Mesendoderm (in vitro differentiated cells): ENCODE results near the gene EPB41L2.

Experiments used
- DNase-seq: peaks from one replicate; pipeline ENCODE4 v3.0.0; 2013
- H2AK5ac ChIP-seq: 2 replicates; pipeline ENCODE4 v1.6.1; 2013; ENCODE audit warnings: low read length, inconsistent platforms
- H2BK120ac ChIP-seq: 2 replicates; pipeline ENCODE4 v1.6.1; 2013; ENCODE audit warnings: low read depth, mild to moderate bottlenecking, low read length, moderate library complexity, mixed read lengths
- H2BK15ac ChIP-seq: replicated peaks from 2 replicates; pipeline ENCODE4 v1.6.1; 2013; ENCODE audit warnings: low read depth, mild to moderate bottlenecking, moderate library complexity
- H2BK5ac ChIP-seq: 2 replicates; pipeline ENCODE4 v1.6.1; 2013; ENCODE audit warnings: low read length, inconsistent platforms
- H3K18ac ChIP-seq: 2 replicates; pipeline ENCODE4 v1.6.1; 2013; ENCODE audit warnings: mild to moderate bottlenecking, low read length, mixed read lengths
- H3K23ac ChIP-seq: one replicate; pipeline ENCODE4 v1.6.1; 2013; ENCODE audit warnings: low read length
- H3K27ac ChIP-seq: 2 replicates; pipeline ENCODE4 v1.5.1; 2013; ENCODE audit warnings: low read depth, mild to moderate bottlenecking, inconsistent platforms, low read length, moderate library complexity
- H3K27me3 ChIP-seq: 2 replicates; pipeline ENCODE4 v1.6.1; 2013; ENCODE audit warnings: low read length, control low read depth, mild to moderate bottlenecking, inconsistent platforms; ENCODE audit not compliant: insufficient read depth, poor library complexity
- H3K36me3 ChIP-seq: 2 replicates; pipeline ENCODE4 v1.6.1; 2013; ENCODE audit warnings: low read length, inconsistent platforms; ENCODE audit not compliant: control insufficient read depth, insufficient read depth
- H3K4ac ChIP-seq: one replicate; pipeline ENCODE4 v1.6.1; 2013; ENCODE audit warnings: low read depth, mild to moderate bottlenecking, low read length, moderate library complexity
- H3K4me1 ChIP-seq: 2 replicates; pipeline ENCODE4 v1.6.1; 2013; ENCODE audit warnings: low read depth, low read length, inconsistent platforms; ENCODE audit not compliant: control insufficient read depth
- H3K4me2 ChIP-seq: 2 replicates; pipeline ENCODE4 v1.6.1; 2013; ENCODE audit warnings: low read length
- H3K4me3 ChIP-seq: 2 replicates; pipeline ENCODE4 v1.5.1; 2013; ENCODE audit warnings: mild to moderate bottlenecking, low read length
- H3K56ac ChIP-seq: one replicate; pipeline ENCODE4 v1.6.1; 2013; ENCODE audit warnings: low read length
- H3K79me1 ChIP-seq: 2 replicates; pipeline ENCODE4 v1.6.1; 2013; ENCODE audit warnings: low read length, inconsistent platforms
- H3K79me2 ChIP-seq: 2 replicates; pipeline ENCODE4 v1.6.1; 2013; ENCODE audit warnings: mild to moderate bottlenecking, low read length; ENCODE audit not compliant: control insufficient read depth, insufficient read depth
- H3K9ac ChIP-seq: 2 replicates; pipeline ENCODE4 v1.6.1; 2013; ENCODE audit warnings: low read length, inconsistent platforms
- H4K5ac ChIP-seq: one replicate; pipeline ENCODE4 v1.6.1; 2013; ENCODE audit warnings: low read length
- H4K8ac ChIP-seq: one replicate; pipeline ENCODE4 v1.6.1; 2013; ENCODE audit warnings: low read depth, mild to moderate bottlenecking, control low read depth, low read length, moderate library complexity
- WGBS: extraction: QIAGEN DNeasy Blood & Tissue Kit; methylation state at CpG from one replicate; pipeline ENCODE4 v1.1.7; 2013; ENCODE audit warnings: low lambda C conversion rate, missing lambda C conversion rate; ENCODE audit not compliant: insufficient coverage; ENCODE audit errors: extremely low coverage; 5-methylcytosine and 5-hydroxymethylcytosine counted together

The EPB41L2 gene

DNA sequence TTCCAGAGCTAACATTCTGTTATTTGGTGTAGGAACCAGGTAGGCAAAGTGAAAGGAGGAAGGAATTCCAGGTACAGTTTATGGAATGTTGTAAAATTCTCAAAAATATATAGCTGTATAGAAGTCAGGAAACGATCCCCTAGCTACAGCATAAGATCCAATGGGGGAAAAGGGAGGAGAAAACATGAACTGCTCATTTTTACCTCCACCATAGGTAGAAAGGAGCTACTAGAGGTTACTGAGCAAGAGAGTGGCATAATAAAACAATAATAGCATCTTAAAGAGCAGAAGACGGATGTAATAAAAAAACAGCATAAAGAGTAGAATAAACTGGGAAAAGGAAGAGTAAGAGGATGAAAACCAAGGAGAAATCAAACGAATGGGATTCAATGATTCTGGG, 26.9 kb downstream of the EPB41L2 start:
- Histone ChIP-seq H3K56ac (no peak overlapping the region), H3K4ac (no peak overlapping the region), H4K5ac (no peak overlapping the region), H3K27ac (no peak overlapping the region), H3K4me2 (no peak overlapping the region), H4K8ac (no peak overlapping the region), H3K9ac (no peak overlapping the region), H2BK15ac (no peak overlapping the region), H3K4me1 (no peaks in the 10 kb centered on the region), H3K4me3 (no peak overlapping the region), H2BK120ac (no peak overlapping the region), H3K27me3 (no peaks in the 10 kb centered on the region), H3K18ac (no peak overlapping the region), H3K79me1 (peaks cover 7% of the 10 kb centered on the region), H3K23ac (no peak overlapping the region), H3K36me3 (no peaks in the 10 kb centered on the region), H2BK5ac (no peak overlapping the region), H2AK5ac (no peak overlapping the region), H3K79me2 (peaks cover 15% of the 10 kb centered on the region)
- DNase-seq = no peak
- no CpG with 5 or more reads among the region's 3 CpGs for WGBS

DNA sequence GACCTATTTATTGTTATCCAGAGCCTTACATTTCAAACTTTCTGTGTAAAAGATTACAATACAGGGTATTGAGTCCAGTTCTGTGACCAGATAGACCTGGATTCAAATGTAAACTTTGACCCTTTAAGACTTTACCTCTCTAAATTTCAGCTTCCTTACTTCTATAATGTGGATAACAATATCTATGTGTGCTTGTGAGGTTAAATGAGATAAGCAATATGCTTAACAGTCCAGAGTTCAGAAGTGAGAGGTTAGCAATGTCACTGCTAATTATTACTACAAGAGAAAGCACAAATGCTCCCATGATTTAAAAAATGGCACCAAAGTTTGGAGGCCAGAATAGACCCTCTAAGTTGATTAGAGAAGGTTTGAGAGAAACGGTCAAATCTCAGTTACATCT, 27.5 kb downstream of the EPB41L2 start:
- DNase-seq = no peak
- Histone ChIP-seq H2BK15ac (no peak overlapping the region), H3K4me3 (no peak overlapping the region), H4K5ac (no peak overlapping the region), H3K27ac (no peak overlapping the region), H3K56ac (no peak overlapping the region), H2BK5ac (no peak overlapping the region), H3K4ac (no peak overlapping the region), H3K27me3 (no peaks in the 10 kb centered on the region), H3K9ac (no peak overlapping the region), H3K4me2 (no peak overlapping the region), H4K8ac (no peak overlapping the region), H3K4me1 (no peaks in the 10 kb centered on the region), H2AK5ac (no peak overlapping the region), H3K79me2 (peaks cover 15% of the 10 kb centered on the region), H2BK120ac (no peak overlapping the region), H3K79me1 (peaks cover 7% of the 10 kb centered on the region), H3K36me3 (no peaks in the 10 kb centered on the region), H3K23ac (no peak overlapping the region), H3K18ac (no peak overlapping the region)
- WGBS = no CpG with 5 or more reads among the region's 1 CpG

DNA sequence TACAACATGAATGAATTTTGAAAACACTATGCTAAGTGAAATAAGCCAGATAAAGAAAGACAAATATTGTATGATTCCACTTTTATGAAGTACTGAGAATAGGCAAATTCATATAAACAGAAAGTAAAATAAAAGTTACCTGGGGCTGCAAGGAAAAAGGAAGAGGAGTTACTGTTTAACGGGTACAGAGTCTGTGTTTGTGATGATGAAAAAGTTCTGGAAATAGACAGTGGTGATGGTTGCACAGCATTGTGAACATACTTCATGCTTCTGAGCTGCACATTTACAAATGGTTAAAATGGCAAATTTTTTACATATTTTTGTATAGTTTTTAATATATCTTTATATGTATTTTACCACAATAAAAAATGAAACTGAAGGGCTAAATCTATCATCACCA, 29.4 kb downstream of the EPB41L2 start:
- H4K8ac ChIP-seq = no peak overlapping the region
- H3K4me2 ChIP-seq = no peak overlapping the region
- H3K56ac ChIP-seq = no peak overlapping the region
- peaks cover 15% of the 10 kb centered on the region for H3K79me2 ChIP-seq
- H3K36me3 ChIP-seq = no peaks in the 10 kb centered on the region
- no peaks in the 10 kb centered on the region for H3K27me3 ChIP-seq
- DNase-seq = no peak
- no peak overlapping the region for H4K5ac ChIP-seq
- no peak overlapping the region for H2BK15ac ChIP-seq
- peaks cover 4% of the 10 kb centered on the region for H3K4me1 ChIP-seq
- no peak overlapping the region for H3K4me3 ChIP-seq
- H3K27ac ChIP-seq = no peak overlapping the region
- H2AK5ac ChIP-seq = no peak overlapping the region
- no peak overlapping the region for H3K9ac ChIP-seq
- H2BK5ac ChIP-seq = no peak overlapping the region
- H3K4ac ChIP-seq = no peak overlapping the region
- no CpG with 5 or more reads among the region's 1 CpG for WGBS
- no peak overlapping the region for H2BK120ac ChIP-seq
- H3K79me1 ChIP-seq = peaks cover 6% of the 10 kb centered on the region
- no peak overlapping the region for H3K23ac ChIP-seq
- H3K18ac ChIP-seq = no peak overlapping the region

DNA sequence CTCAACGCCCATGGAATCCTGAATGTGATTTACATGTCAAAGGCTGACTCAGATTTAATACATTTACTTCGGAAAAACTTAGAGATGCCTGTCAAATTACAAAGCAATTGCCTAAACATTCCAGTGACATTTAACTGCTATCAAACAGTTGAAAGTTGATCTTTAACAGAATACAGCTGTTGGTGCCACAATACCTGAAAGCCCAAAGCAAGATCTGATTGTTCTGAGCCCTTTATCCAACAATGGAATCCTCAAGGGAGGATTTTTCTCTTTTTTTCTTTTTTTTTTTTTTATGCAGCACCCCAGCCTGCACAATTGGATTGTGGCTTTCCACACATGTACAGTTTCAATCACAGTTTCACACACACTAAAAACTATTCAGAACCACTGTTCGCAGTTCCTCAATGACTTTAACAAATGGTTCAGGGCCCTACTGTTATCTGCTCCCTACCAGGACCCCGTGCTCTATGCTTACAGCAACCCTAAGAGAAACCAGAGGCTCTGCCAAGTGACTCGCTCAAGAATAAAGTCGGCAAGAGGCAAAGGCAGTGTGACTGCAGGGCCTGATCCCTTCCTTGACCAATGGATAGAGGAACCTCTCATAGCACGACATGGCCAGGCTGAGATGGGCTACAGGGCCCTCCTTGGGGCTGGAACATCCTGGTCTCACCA, 33.3 kb downstream of the EPB41L2 start:
- Histone ChIP-seq H3K79me2 (peaks cover 15% of the 10 kb centered on the region), H3K4ac (no peak overlapping the region), H2BK5ac (no peak overlapping the region), H3K23ac (no peak overlapping the region), H3K27ac (no peak overlapping the region), H2BK15ac (no peak overlapping the region), H3K9ac (no peak overlapping the region), H3K27me3 (no peaks in the 10 kb centered on the region), H3K56ac (no peak overlapping the region), H3K36me3 (no peaks in the 10 kb centered on the region), H3K18ac (no peak overlapping the region), H3K79me1 (peaks cover 14% of the 10 kb centered on the region), H4K8ac (no peak overlapping the region), H2AK5ac (no peak overlapping the region), H2BK120ac (no peak overlapping the region), H4K5ac (no peak overlapping the region), H3K4me1 (peaks cover 4% of the 10 kb centered on the region), H3K4me3 (no peak overlapping the region), H3K4me2 (no peak overlapping the region)
- DNase-seq = peak; percentile 82
- no CpG with 5 or more reads among the region's 7 CpGs for WGBS

DNA sequence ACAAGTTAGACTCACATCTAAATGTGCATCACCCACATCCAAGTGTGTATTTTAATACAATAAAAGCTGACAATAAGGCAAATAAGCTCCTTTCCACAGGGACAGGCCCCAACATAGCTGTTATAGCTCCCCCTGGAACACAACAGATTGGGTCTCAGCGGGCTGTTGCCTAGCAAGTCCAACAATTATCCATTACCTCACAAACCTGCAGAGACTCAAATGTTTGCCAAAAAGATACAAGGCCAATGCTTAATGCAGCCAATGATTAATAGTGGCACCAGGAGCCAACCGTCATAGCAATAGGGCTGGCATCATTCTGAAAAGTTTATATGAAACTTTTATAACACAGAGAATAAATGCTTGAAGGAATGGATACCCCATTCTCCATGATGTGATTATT, 35.7 kb downstream of the EPB41L2 start:
- no peaks in the 10 kb centered on the region for H3K27me3 ChIP-seq
- no CpG with 5 or more reads among the region's 2 CpGs for WGBS

DNA sequence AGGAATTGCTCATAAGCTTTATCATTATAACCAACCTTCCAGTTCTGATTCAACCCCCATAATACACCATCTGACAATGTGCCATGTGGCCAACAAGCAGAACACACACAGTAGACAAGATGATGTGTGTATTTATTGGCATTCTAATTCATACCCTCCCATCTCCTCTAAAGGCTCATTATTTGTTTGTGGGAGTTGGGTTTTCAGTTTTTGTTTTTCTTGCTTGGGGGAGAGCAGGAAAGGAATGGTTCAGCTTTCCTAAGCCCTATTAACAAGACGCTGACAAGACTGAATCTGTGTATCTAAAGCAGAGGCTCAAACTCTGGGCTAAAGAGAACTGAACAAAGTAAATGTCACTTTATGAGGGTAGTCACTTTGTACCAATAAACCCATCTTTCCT, 36.8 kb downstream of the EPB41L2 start:
- no peak overlapping the region for H3K23ac ChIP-seq
- no peak overlapping the region for H3K4me2 ChIP-seq
- no peaks in the 10 kb centered on the region for H3K27me3 ChIP-seq
- H2BK5ac ChIP-seq = no peak overlapping the region
- no peak overlapping the region for H3K56ac ChIP-seq
- no peak overlapping the region for H2AK5ac ChIP-seq
- no peak overlapping the region for H4K5ac ChIP-seq
- no peaks in the 10 kb centered on the region for H3K36me3 ChIP-seq
- WGBS = no CpG with 5 or more reads among the region's 1 CpG
- H3K4me1 ChIP-seq = peaks cover 4% of the 10 kb centered on the region
- no peak overlapping the region for H3K9ac ChIP-seq
- H3K79me1 ChIP-seq = peaks cover 22% of the 10 kb centered on the region
- H2BK120ac ChIP-seq = no peak overlapping the region
- H4K8ac ChIP-seq = no peak overlapping the region
- no peak overlapping the region for H3K27ac ChIP-seq
- no peak overlapping the region for H2BK15ac ChIP-seq
- H3K18ac ChIP-seq = no peak overlapping the region
- H3K4me3 ChIP-seq = no peak overlapping the region
- H3K79me2 ChIP-seq = peaks cover 15% of the 10 kb centered on the region
- no peak for DNase-seq
- no peak overlapping the region for H3K4ac ChIP-seq

More for the DNA sequence above, 35.7 kb downstream of the EPB41L2 start:
- Histone ChIP-seq H2BK15ac (no peak overlapping the region), H3K4me1 (peaks cover 4% of the 10 kb centered on the region), H4K8ac (no peak overlapping the region), H2BK5ac (no peak overlapping the region), H3K36me3 (no peaks in the 10 kb centered on the region), H3K18ac (no peak overlapping the region), H4K5ac (no peak overlapping the region), H2BK120ac (no peak overlapping the region), H3K79me1 (peaks cover 20% of the 10 kb centered on the region), H3K27ac (no peak overlapping the region), H3K79me2 (peaks cover 15% of the 10 kb centered on the region), H3K23ac (no peak overlapping the region), H3K56ac (no peak overlapping the region), H3K4me3 (no peak overlapping the region), H3K4me2 (no peak overlapping the region), H3K4ac (no peak overlapping the region), H2AK5ac (no peak overlapping the region), H3K9ac (no peak overlapping the region)
- no peak for DNase-seq
